OCI-LY7 (cell line): ENCODE measurements around the gene TAF3. TPM values are rescaled to one million over a fixed set of nuclear protein-coding genes. Genes with fewer than 3 reads are reported as not detected.

Source experiments
- BruUV-seq: library from RNA; stranded (reverse); fragments of 400-500 nt; replicated peaks from 2 replicates; lab custom pipeline; 2021; lab: Mats Ljungman, UMichigan
- CTCF ChIA-PET: fragments of 300-600 bp; sonication (Branson Sonifier 250); formaldehyde crosslinking; loops from one replicate; lab custom pipeline; 2022; ENCODE audit warnings: antibody characterized with exemption; ENCODE audit not compliant: unreplicated experiment; lab: Charles Lee
- POLR2A ChIA-PET: fragments of 300-600 bp; sonication (Branson Sonifier 250); formaldehyde crosslinking; loops from one replicate; lab custom pipeline; 2022; ENCODE audit warnings: antibody characterized with exemption; lab: Charles Lee
- DNase-seq: peaks from one replicate; pipeline ENCODE4 v3.0.0-alpha.2; 2015; ENCODE audit warnings: low spot score
- H2AFZ ChIP-seq: fragments of 200-600 bp; sonication (generic), shearing (Covaris generic); 2 replicates; pipeline ENCODE4 v1.6.1; 2014; ENCODE audit warnings: mild to moderate bottlenecking, antibody characterized with exemption, low read length, moderate library complexity
- H3K27ac ChIP-seq: fragments of 200-600 bp; sonication (generic); 2 replicates; pipeline ENCODE4 v1.5.1; 2014; ENCODE audit warnings: mixed run types, low read depth, mild to moderate bottlenecking, moderate library complexity, low read length, inconsistent platforms; ENCODE audit not compliant: poor library complexity, severe bottlenecking
- H3K36me3 ChIP-seq: fragments of 200-600 bp; sonication (generic); 2 replicates; pipeline ENCODE4 v1.6.1; 2014; ENCODE audit warnings: mild to moderate bottlenecking, antibody characterized with exemption, low read length, moderate library complexity, mixed read lengths; ENCODE audit not compliant: insufficient read depth
- H3K4me1 ChIP-seq: fragments of 200-600 bp; sonication (generic); 2 replicates; pipeline ENCODE4 v1.5.1; 2014; ENCODE audit warnings: mild to moderate bottlenecking, low read length; ENCODE audit not compliant: insufficient read depth, poor library complexity, severe bottlenecking
- H3K4me2 ChIP-seq: fragments of 200-600 bp; sonication (generic); 2 replicates; pipeline ENCODE4 v1.6.1; 2014; ENCODE audit warnings: mild to moderate bottlenecking, low read length
- H3K4me3 ChIP-seq: fragments of 200-600 bp; sonication (generic); 2 replicates; pipeline ENCODE4 v1.5.1; 2014; ENCODE audit warnings: mild to moderate bottlenecking, low read depth, low read length; ENCODE audit not compliant: poor library complexity, severe bottlenecking
- H3K79me2 ChIP-seq: fragments of 200-600 bp; sonication (generic); 2 replicates; pipeline ENCODE4 v1.6.1; 2016; ENCODE audit warnings: low read depth, mild to moderate bottlenecking, low read length, moderate library complexity, mixed read lengths; ENCODE audit not compliant: insufficient read depth
- H3K9me2 ChIP-seq: fragments of 200-600 bp; sonication (generic); 2 replicates; pipeline ENCODE4 v1.6.1; 2016; ENCODE audit warnings: mild to moderate bottlenecking, low read length, mixed read lengths; ENCODE audit not compliant: insufficient read depth
- H3K9me3 ChIP-seq: fragments of 200-600 bp; sonication (generic); 2 replicates; pipeline ENCODE4 v1.6.1; 2014; ENCODE audit warnings: mild to moderate bottlenecking, mixed run types, low read length, mixed read lengths
- H4K20me1 ChIP-seq: fragments of 200-600 bp; sonication (generic); 2 replicates; pipeline ENCODE4 v1.6.1; 2014; ENCODE audit warnings: mild to moderate bottlenecking, antibody characterized with exemption, low read length, moderate library complexity, mixed read lengths; ENCODE audit not compliant: insufficient read depth
- EZH2phosphoT487 ChIP-seq: fragments of 200-600 bp; sonication (generic); IDR thresholded peaks from 2 replicates; pipeline ENCODE4 v1.6.1; 2018; ENCODE audit warnings: low read depth, borderline replicate concordance, mild to moderate bottlenecking, mixed run types, antibody characterized with exemption, low read length, moderate library complexity, mixed read lengths
- intact Hi-C: fragments of 100-400 bp; cut with micrococcal nuclease; formaldehyde crosslinking; loops from one replicate; pipeline ENCODE4 v1.10.0; 2022; ENCODE audit not compliant: unreplicated experiment
- total RNA-seq, 2 experiments: library from RNA; depleted of rRNA in 1 of 2; stranded (reverse); fragments of >200 nt in 1 of 2; shearing (Covaris generic) in 1 of 2; gene quantifications; 2 replicates each; pipeline ENCODE4 v1.2.3, GENCODE V29; 2014 to 2022
- TF ChIP-seq, protein P1 (sequence below): fragments of 200-600 bp; sonication (generic); conservative IDR thresholded peaks from 2 replicates; pipeline ENCODE4 v1.5.1; 2014; ENCODE audit warnings: mild to moderate bottlenecking, antibody characterized with exemption, low read length, moderate library complexity, mixed read lengths

Gene TAF3
- total RNA-seq, 2 experiments from 2014 or later: 3.8 to 11.1 TPM

DNA sequence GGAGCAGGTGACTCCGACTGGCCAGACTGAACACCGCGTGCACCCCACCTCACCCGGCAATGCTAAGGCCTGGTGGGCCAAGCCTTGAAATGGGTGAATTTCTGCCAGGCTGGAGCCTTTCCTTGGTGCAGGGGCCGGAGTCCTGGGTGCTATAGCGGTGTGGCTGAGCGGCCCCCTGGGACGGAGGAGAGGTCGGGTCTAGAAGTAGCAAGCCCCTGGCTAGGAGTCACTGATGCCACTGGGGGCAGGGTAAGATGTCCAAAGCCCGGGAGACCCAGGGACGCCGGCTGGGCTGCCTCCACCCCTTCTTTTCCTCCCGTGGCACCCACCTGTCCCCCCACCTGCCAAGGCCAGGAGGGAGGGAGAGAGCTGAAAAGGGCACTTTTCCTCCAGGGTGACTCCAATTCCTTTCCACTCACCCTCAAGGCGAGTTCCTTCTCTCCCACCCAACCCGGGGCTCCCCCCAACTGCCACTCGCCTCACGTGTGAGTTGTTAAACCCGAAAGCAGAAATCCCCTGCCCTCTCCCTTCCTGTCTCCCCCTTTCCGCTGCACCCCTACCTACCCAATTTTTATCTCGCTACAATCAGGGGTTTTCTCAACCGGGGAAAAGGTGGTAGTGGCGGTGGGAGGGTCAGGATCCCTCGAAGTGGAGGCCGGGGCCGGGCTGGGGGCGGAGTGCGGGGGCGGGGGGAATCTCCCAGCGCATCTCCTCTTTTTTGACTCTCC lies 230.1 kb downstream of the TAF3 start:
- CTCF ChIA-PET: no interaction called here
- intact Hi-C loops: no loop called here

DNA sequence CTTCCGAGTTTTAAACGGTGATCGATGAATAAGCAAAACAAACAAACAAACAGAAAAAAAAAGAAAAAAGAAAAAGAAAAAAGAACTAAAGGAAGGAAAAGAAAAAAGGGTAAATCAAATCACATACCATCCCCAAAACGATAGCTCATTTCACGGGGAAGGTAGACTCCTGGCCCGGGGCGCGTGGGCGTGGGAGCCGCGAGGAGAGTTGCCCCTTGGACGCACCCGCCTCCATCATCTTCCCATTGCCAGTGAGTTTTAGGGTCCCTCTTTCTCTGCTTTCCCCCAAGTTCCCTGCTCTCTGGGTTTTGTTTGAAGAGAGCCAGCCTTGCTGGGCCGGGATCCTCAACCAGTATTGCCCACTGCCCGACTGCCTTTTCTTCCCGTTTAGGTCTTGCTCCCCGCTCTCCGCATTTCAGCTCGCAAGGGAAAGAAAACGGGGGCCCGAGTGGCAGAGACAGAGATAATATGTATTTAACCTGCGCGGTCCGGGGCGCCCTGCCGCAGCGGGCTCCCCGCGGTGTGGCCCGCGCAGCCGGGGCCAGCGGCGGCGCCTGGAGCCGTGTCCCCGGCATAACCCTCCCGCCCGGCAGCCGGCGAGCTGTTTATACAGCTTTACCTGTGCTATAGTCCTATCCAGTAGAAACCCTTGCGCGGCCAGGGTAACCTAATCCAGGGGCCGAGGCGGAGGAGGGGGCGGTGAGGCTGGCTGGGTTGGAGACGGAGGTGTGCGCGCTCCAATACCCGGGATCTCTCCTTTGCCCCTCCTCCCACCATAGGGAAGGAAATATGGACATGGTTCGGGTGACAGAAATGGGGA lies 230.9 kb downstream of the TAF3 start:
- Histone ChIP-seq H3K4me3 (no peak overlapping the region), H3K9me3 (no peaks in the 10 kb centered on the region), H3K4me1 (no peaks in the 10 kb centered on the region), H3K27ac (no peak overlapping the region), H4K20me1 (no peaks in the 10 kb centered on the region), H3K79me2 (no peaks in the 10 kb centered on the region), H3K4me2 (no peak overlapping the region), H2AFZ (no peak overlapping the region), H3K9me2 (no peaks in the 10 kb centered on the region), H3K36me3 (no peaks in the 10 kb centered on the region)
- ChIA-PET POLR2A (no interaction called here), CTCF (no interaction called here)
- BruUV-seq: no TSS peak
- intact Hi-C loops: no loop called here
- TF ChIP-seq, protein P1, sequence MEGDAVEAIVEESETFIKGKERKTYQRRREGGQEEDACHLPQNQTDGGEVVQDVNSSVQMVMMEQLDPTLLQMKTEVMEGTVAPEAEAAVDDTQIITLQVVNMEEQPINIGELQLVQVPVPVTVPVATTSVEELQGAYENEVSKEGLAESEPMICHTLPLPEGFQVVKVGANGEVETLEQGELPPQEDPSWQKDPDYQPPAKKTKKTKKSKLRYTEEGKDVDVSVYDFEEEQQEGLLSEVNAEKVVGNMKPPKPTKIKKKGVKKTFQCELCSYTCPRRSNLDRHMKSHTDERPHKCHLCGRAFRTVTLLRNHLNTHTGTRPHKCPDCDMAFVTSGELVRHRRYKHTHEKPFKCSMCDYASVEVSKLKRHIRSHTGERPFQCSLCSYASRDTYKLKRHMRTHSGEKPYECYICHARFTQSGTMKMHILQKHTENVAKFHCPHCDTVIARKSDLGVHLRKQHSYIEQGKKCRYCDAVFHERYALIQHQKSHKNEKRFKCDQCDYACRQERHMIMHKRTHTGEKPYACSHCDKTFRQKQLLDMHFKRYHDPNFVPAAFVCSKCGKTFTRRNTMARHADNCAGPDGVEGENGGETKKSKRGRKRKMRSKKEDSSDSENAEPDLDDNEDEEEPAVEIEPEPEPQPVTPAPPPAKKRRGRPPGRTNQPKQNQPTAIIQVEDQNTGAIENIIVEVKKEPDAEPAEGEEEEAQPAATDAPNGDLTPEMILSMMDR: no peak
- TF ChIP-seq EZH2phosphoT487: no peak
- DNase-seq: no peak

More for the DNA sequence above, 230.1 kb downstream of the TAF3 start:
- POLR2A ChIA-PET: no interaction called here
- Histone ChIP-seq H3K9me3 (no peaks in the 10 kb centered on the region), H3K4me3 (no peak overlapping the region), H4K20me1 (no peaks in the 10 kb centered on the region), H2AFZ (no peak overlapping the region), H3K79me2 (no peaks in the 10 kb centered on the region), H3K4me2 (no peak overlapping the region), H3K36me3 (no peaks in the 10 kb centered on the region), H3K27ac (no peak overlapping the region), H3K4me1 (no peaks in the 10 kb centered on the region), H3K9me2 (no peaks in the 10 kb centered on the region)
- BruUV-seq: no TSS peak
- TF ChIP-seq, protein P1: no peak
- no peak for TF ChIP-seq EZH2phosphoT487
- DNase-seq: no peak
